MM.1S (cell line): ENCODE measurements around the gene TANC1.

Experiments
- DNase-seq: peaks from one replicate; pipeline ENCODE4 v3.0.0-alpha.2; 2015
- H2AFZ ChIP-seq: fragments of 300-600 bp; sonication (generic); 2 replicates; pipeline ENCODE4 v1.6.0; 2016; ENCODE audit warnings: antibody characterized with exemption, low read length
- H3F3A ChIP-seq: fragments of 300-600 bp; sonication (generic); 2 replicates; pipeline ENCODE4 v1.6.1; 2016; ENCODE audit warnings: mild to moderate bottlenecking, antibody characterized with exemption, low read length, moderate library complexity, mixed read lengths; ENCODE audit not compliant: insufficient read depth
- H3K27ac ChIP-seq: fragments of 300-600 bp; sonication (generic); 2 replicates; pipeline ENCODE4 v1.5.1; 2016; ENCODE audit warnings: mild to moderate bottlenecking, low read length
- H3K27me3 ChIP-seq: fragments of 300-600 bp; sonication (generic); replicated peaks from 2 replicates; pipeline ENCODE4 v1.6.0; 2016; ENCODE audit warnings: low read length; ENCODE audit not compliant: insufficient read depth
- H3K36me3 ChIP-seq: fragments of 300-600 bp; sonication (generic); replicated peaks from 2 replicates; pipeline ENCODE4 v1.6.1; 2016; ENCODE audit warnings: mild to moderate bottlenecking, low read length, mixed read lengths; ENCODE audit not compliant: insufficient read depth
- H3K4me1 ChIP-seq: fragments of 300-600 bp; sonication (generic); 2 replicates; pipeline ENCODE4 v1.6.1; 2016; ENCODE audit warnings: low read length, mixed read lengths
- H3K4me2 ChIP-seq: fragments of 300-600 bp; sonication (generic); 2 replicates; pipeline ENCODE4 v1.6.0; 2016; ENCODE audit warnings: low read depth, low read length
- H3K4me3 ChIP-seq: fragments of 300-600 bp; sonication (generic); 2 replicates; pipeline ENCODE4 v1.5.1; 2016; ENCODE audit warnings: low read length, mixed read lengths
- H3K79me2 ChIP-seq: fragments of 300-600 bp; sonication (generic); 2 replicates; pipeline ENCODE4 v1.6.1; 2016; ENCODE audit warnings: mixed run types, low read length, mixed read lengths
- H3K9ac ChIP-seq: fragments of 300-600 bp; sonication (generic); 2 replicates; pipeline ENCODE4 v1.6.1; 2016; ENCODE audit warnings: low read length, mixed read lengths
- H3K9me2 ChIP-seq: fragments of 300-600 bp; sonication (generic); replicated peaks from 2 replicates; pipeline ENCODE4 v1.6.1; 2016; ENCODE audit warnings: mild to moderate bottlenecking, low read length, mixed read lengths; ENCODE audit not compliant: insufficient read depth
- H3K9me3 ChIP-seq: fragments of 300-600 bp; sonication (generic); replicated peaks from 2 replicates; pipeline ENCODE4 v1.6.1; 2016; ENCODE audit warnings: mild to moderate bottlenecking, low read length, mixed read lengths; ENCODE audit not compliant: insufficient read depth
- H4K20me1 ChIP-seq: fragments of 300-600 bp; sonication (generic); 2 replicates; pipeline ENCODE4 v1.6.1; 2016; ENCODE audit warnings: mild to moderate bottlenecking, low read length, moderate library complexity, mixed read lengths; ENCODE audit not compliant: insufficient read depth
- EZH2 ChIP-seq: fragments of 300-600 bp; sonication (generic); optimal IDR thresholded peaks from 2 replicates; pipeline ENCODE3; 2017; ENCODE audit warnings: low read depth, mild to moderate bottlenecking, antibody characterized with exemption, low read length, mixed read lengths
- EZH2phosphoT487 ChIP-seq: fragments of 300-600 bp; sonication (generic); IDR thresholded peaks from 2 replicates; pipeline ENCODE4 v1.6.1; 2018; ENCODE audit warnings: antibody characterized with exemption, low read length
- TF ChIP-seq, protein P1 (sequence below): fragments of 300-600 bp; sonication (generic); IDR thresholded peaks from 2 replicates; pipeline ENCODE4 v1.5.1; 2016; ENCODE audit warnings: antibody characterized with exemption, low read length, mixed read lengths

The TANC1 gene

DNA sequence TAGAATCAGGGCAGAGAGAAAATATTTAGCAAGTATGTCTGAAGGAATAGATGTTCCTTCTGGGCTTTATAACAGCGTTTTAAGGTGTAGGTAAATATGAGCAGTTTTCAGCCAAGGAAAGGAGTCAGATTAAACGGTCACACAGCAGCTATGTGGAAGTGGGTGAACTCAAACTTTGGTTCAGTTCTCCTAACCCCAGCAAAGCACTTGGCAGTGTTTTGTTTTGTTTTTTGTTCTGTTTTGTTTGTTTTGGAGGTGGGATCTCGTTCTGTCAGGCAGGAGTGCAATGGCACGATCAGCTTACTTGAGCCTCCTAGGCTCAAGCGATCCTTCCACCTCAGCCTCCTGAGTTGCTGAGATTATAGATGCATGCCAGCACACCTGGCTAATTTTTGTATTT, 24.6 kb downstream of the TANC1 start:
- H3K27me3 ChIP-seq = no peaks in the 10 kb centered on the region
- DNase-seq = no peak
- no peak overlapping the region for H2AFZ ChIP-seq
- no peak overlapping the region for H3K9ac ChIP-seq
- H3K4me1 ChIP-seq = peaks cover 15% of the 10 kb centered on the region
- H3K9me3 ChIP-seq = no peaks in the 10 kb centered on the region
- no peaks in the 10 kb centered on the region for H3K9me2 ChIP-seq
- H3K4me3 ChIP-seq = no peak overlapping the region
- H3K36me3 ChIP-seq = no peaks in the 10 kb centered on the region
- no peak for TF ChIP-seq EZH2
- TF ChIP-seq EZH2phosphoT487 = no peak
- TF ChIP-seq, protein P1, sequence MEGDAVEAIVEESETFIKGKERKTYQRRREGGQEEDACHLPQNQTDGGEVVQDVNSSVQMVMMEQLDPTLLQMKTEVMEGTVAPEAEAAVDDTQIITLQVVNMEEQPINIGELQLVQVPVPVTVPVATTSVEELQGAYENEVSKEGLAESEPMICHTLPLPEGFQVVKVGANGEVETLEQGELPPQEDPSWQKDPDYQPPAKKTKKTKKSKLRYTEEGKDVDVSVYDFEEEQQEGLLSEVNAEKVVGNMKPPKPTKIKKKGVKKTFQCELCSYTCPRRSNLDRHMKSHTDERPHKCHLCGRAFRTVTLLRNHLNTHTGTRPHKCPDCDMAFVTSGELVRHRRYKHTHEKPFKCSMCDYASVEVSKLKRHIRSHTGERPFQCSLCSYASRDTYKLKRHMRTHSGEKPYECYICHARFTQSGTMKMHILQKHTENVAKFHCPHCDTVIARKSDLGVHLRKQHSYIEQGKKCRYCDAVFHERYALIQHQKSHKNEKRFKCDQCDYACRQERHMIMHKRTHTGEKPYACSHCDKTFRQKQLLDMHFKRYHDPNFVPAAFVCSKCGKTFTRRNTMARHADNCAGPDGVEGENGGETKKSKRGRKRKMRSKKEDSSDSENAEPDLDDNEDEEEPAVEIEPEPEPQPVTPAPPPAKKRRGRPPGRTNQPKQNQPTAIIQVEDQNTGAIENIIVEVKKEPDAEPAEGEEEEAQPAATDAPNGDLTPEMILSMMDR = no peak
- no peaks in the 10 kb centered on the region for H4K20me1 ChIP-seq
- H3K27ac ChIP-seq = no peak overlapping the region
- H3F3A ChIP-seq = no peaks in the 10 kb centered on the region
- no peaks in the 10 kb centered on the region for H3K79me2 ChIP-seq
- H3K4me2 ChIP-seq = no peak overlapping the region

DNA sequence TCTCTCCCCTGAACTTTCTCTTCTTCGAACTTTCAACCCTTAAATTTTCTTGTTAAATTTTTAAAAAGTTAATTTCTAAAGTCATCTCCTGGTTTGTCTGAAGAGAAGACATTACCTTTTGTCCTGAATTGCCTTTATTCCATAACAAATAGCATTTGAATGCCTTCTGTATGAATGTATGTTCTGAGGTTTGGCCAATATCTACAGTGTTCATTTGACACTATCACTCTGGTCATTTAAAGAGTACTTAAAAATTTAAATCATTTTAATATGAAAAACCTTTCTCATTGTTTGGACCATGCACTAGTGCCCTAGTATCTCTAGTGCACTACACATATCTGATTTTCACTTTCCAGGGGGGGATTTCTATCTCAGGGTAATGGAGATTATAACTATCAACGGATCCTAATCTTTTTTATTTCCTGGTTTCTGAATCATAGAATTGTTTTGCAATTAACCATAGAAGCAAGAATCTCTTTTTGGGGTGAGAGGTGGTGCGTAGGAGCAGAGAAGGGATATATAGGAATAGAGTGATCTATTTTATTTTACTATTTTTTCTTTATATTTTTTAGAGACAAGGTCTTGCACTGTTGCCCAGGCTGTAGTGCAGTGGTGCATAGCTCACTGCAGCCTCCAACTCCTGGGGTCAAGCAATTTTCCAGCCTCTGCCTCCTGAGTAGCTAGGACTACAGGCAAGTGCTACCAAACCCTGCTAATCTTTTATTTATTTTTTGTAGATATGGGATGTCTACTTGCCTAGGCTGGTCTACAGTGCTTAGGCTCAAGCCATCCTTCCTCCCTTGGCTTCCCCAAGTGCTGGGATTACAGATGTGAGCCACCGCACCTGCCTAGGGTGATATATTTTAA, 25.5 kb downstream of the TANC1 start:
- Histone ChIP-seq H4K20me1 (no peaks in the 10 kb centered on the region), H2AFZ (no peak overlapping the region), H3K27me3 (no peaks in the 10 kb centered on the region), H3K4me2 (no peak overlapping the region), H3K9me3 (no peaks in the 10 kb centered on the region), H3K9me2 (no peaks in the 10 kb centered on the region), H3F3A (no peaks in the 10 kb centered on the region), H3K27ac (no peak overlapping the region), H3K9ac (no peak overlapping the region), H3K4me1 (peaks cover 15% of the 10 kb centered on the region), H3K36me3 (no peaks in the 10 kb centered on the region), H3K79me2 (no peaks in the 10 kb centered on the region), H3K4me3 (no peak overlapping the region)
- no peak for TF ChIP-seq EZH2phosphoT487
- TF ChIP-seq, protein P1 = no peak
- no peak for TF ChIP-seq EZH2
- no peak for DNase-seq

DNA sequence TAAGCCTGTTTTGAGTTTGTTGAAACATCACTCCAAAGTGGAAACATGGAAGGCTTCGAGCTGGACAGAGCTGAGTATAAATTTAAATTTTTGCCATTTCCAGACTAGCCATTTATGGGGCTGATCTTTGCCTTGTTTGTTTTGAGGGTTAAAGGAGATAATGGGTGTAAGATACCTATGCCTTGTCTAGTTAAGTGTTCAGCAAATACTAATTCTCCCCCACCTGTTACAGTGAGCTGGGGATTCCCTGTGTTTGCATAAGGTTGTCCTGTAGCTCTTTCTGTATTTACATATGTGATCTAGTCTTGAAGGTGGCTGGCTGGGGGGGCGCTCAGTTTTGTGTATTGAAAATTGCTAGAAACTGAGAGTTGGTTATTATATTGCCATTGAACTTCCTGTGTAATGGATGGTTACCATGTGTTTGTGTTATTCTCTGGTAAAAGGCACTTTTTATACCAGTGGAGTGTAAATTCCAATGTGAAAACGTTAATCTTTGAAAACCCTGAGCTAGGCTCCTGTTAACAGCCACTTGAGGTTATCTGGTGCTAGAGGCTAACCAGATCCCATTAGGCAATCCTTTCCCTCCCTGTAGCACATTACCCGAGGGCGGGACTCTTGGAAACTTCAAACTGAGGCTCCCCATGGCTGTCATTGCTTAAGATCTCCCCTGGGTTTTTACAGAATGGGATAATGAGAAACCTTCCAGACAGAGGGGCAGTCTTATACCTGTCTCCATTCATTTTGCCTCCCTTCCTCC, 26.7 kb downstream of the TANC1 start:
- Histone ChIP-seq H3K4me3 (no peak overlapping the region), H3K27ac (no peak overlapping the region)

More for the DNA sequence above, 26.7 kb downstream of the TANC1 start:
- Histone ChIP-seq H3K4me2 (no peak overlapping the region), H2AFZ (no peak overlapping the region), H3K36me3 (no peaks in the 10 kb centered on the region), H3K27me3 (no peaks in the 10 kb centered on the region), H3K9ac (no peak overlapping the region), H3K9me3 (no peaks in the 10 kb centered on the region), H4K20me1 (no peaks in the 10 kb centered on the region), H3K79me2 (no peaks in the 10 kb centered on the region), H3K9me2 (no peaks in the 10 kb centered on the region), H3K4me1 (peaks cover 15% of the 10 kb centered on the region), H3F3A (no peaks in the 10 kb centered on the region)
- peak; percentile 51 for DNase-seq
- TF ChIP-seq EZH2 = no peak
- TF ChIP-seq EZH2phosphoT487 = no peak
- TF ChIP-seq, protein P1 = no peak
